ENCODE measurements around the gene PKD2L1.

- TF ChIP-seq CTCF (IDR thresholded peaks at IDR 0.05) (no peak), POLR2AphosphoS5 (IDR thresholded peaks at IDR 0.05) (no peak), POLR2A (IDR thresholded peaks at IDR 0.05) (no peak), EP300 (IDR thresholded peaks at IDR 0.05; ENCODE audit: low read depth) (no peak)
Measured at GRCh38 chr10:100245484-100246220, 84.4 kb downstream of the PKD2L1 start.
